Stimulated activated CD8-positive, alpha-beta memory T cell treated with anti-CD3 and anti-CD28 coated beads, Interleukin-15, amount 100 ng/mL, for 1 hour (primary cell): Measurements from ENCODE around the gene BNIP2.
A peak's percentile ranks its signal among the peaks of the same experiment; 100 is the strongest.
"Not testable (repeated sequence)": the region's sequence is repeated elsewhere in the genome, so short reads cannot be mapped to it uniquely, and the experiment has no call there.

Experiments
- DNase-seq: peaks from one replicate; pipeline ENCODE4 v3.0.0-alpha.2; 2020; ENCODE audit warnings: low read depth

Gene BNIP2, protein sequence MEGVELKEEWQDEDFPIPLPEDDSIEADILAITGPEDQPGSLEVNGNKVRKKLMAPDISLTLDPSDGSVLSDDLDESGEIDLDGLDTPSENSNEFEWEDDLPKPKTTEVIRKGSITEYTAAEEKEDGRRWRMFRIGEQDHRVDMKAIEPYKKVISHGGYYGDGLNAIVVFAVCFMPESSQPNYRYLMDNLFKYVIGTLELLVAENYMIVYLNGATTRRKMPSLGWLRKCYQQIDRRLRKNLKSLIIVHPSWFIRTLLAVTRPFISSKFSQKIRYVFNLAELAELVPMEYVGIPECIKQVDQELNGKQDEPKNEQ

GRCh38 chr15:59688782-59689625 lies at the start of gene BNIP2:
BNIP2 (minus strand) TSS chr15:59689320; CDS start chr15:59682457, 6,863 bp downstream.
- DNase-seq, result peak; percentile 99

- DNase-seq, result no peak
Measured at GRCh38 chr15:59738676-59739075, 49.6 kb upstream of the BNIP2 start.

DNA sequence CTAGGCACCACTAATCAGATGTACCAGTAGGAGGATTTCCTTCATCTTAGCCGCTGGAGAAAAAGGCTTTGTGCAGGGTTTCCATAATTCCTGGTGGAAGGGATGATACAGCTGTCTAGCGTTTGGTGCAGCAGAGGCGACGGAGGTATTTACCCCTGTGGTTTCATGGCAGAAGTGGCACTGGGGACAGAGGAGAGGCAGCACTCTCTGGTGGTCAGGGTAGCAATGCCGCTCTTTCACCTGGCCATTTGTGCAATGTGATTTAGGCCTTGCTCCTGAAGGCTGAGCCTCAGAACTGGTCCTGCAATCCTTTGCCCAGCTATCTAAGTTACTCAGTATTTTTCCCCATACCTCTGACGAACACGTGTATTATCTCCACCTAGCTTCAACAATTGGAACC lies 47.1 kb upstream of the BNIP2 start:
- no peak for DNase-seq

- no peak for DNase-seq
Measured at GRCh38 chr15:59725151-59725486, 36.0 kb upstream of the BNIP2 start.

- DNase-seq, result no peak
Measured at GRCh38 chr15:59723687-59724346, 34.7 kb upstream of the BNIP2 start.

- no peak for DNase-seq
Measured at GRCh38 chr15:59722476-59722875, 33.4 kb upstream of the BNIP2 start.

GRCh38 chr15:59722037-59722436 lies 32.9 kb upstream of the BNIP2 start:
- no peak for DNase-seq

DNA sequence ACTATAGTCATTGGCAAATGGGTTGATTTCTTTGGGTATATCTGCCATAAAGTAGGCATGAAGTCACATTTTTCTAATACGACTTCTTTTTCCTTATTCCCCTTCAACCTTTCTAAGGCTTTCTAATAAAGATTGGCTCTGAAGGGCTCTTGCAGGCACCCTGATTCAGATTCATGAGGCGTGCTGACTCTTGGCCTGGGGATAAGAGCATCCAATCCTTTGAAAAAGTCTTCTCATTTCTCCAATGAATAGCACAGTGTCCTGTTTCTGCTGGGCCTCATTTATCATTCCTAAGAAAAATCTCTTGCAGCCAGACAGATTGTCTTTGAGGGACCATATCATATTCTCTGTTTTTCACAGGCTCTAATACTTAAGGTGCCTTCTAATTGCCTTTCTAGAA lies 32.3 kb upstream of the BNIP2 start:
- DNase-seq, result no peak

GRCh38 chr15:59713177-59713576 lies 24.1 kb upstream of the BNIP2 start:
- no peak for DNase-seq

DNA sequence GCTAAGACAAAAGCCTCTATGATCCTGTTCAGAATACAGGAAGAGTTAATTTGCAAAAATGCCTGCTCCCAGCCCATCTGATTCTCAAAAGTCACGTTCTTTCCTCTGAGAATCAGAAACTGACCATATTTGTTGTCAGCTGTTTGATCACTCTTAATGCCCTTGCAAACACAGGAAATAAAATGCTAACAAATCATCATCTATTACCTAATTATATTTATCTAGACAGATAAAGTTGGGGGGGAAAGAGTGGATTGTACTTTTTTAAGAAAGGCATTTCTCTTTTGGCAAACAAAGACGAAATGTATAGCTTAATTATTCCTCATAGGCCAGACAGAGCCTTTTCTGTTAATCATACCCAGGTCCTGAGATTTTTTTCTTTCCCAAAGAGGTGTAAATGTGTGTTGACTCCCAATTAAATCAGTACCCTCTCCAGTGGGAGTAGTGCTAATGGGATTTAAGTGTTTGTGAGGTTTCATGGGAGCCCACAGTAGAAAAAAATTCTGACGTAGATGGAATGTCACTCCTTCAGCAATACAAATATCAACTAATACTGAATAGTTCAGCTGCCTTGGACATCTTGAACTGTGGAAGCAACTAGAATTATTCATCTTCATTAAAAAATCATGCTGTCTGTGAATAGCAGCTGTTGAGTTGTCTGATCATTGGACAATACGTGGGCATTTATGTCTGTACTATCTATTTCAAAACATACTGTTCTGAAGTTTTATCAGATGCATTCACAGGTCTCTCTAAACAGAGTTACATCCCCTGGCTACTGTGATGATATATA lies 22.5 kb upstream of the BNIP2 start:
- no peak for DNase-seq

GRCh38 chr15:59707619-59708018 lies 18.5 kb upstream of the BNIP2 start:
- no peak for DNase-seq

DNA sequence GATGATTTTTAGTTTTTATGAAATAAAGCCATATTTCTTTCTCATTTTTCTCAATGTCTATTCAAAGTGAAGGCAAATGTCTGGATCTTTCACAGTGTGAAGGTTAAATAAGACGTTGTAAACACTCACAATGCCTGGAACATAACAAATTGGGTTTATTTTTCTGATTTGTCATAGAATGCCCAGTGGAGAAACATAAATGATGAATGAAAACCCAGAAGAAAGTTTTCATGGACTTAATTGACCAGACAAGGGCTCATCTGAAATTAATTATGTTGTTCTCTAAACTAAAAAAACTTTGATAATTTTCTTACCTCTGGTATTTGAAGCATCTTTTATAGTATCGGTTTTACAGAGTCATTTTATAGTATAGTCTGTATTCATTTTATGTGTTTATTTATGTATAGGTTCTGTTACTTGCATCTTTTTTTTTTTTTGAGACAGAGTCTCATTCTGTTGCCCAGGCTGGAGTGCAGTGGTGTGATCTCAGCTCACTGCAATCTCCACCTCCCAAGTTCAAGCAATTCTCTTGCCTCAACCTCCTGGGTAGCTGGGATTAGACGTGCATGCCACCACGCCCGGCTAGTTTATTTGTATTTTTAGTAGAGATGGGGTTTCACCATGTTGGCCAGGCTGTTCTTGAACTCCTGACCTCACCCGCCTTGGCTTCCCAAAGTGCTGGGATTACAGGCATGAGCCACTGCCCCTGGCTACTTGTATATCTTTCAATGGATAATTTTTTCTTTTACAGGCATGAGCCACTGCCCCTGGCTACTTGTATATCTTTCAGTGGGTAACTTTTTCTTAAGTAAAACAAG lies 15.1 kb upstream of the BNIP2 start:
- no peak for DNase-seq

DNA sequence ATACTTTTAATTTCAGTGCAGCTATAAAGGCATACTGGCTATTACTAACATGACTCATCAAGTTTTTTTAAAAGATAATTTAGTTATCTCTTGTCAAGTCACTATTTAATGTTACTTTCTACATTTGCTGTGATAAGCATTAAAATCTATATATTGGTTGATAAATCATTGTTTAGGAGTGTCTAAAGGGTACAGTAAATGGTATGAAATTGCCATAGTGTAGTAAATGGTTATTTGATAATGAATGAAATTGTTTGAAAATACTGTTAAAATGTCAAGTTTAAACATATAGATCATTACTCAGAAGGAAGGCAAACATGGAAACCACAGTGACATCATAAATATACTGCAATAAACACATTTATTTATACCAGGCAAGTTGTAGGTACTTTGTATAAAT lies 13.2 kb upstream of the BNIP2 start:
- no peak for DNase-seq

GRCh38 chr15:59701880-59702279 lies 12.8 kb upstream of the BNIP2 start:
- DNase-seq, result no peak

DNA sequence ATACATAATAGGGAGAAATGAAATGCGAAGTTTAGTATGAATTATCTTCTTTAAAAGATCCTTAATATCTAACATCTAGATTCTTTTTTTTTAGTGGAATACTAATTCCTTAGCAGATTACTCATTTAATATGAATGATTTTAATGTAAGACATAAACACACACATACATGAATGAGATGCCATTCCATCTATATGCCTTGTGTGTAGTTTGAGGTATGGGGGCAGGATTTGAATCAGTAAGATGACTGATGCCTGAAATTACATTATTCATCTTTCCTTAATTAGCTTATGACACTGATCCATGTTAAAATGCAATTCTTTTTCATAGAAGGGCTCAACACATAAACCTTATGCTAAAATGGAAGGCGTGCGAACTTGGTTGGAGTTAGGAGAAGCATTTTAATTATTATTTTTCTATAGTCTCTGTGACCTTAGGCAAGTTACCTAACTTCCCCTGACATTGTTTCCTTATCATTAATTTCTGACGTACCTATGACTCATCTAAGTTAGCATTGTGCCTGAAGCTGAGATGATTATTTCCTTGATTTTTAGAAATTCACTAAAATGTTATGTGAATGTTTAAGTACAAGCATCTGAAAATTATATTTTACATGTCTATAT lies 10.8 kb upstream of the BNIP2 start:
- no peak for DNase-seq

DNA sequence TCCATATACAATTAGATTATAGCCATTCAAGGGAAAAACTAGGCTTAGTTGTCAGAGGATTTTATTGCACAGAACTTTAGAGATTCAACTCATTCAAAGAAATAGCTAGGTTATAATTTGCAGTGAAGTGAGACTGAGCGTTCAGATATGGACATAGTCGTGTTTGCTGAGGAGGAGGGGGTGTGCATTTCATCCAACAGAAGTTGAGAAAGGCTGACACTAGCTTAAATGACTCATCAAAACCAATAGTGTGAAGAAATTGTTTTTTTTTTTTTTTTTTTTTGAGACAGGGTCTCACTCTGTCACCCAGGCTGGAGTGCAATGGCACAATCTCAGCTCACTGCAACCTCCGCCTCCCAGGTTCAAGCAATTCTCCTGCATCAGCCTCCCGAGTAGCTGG lies 8.9 kb upstream of the BNIP2 start:
- not testable (repeated sequence) for DNase-seq

DNA sequence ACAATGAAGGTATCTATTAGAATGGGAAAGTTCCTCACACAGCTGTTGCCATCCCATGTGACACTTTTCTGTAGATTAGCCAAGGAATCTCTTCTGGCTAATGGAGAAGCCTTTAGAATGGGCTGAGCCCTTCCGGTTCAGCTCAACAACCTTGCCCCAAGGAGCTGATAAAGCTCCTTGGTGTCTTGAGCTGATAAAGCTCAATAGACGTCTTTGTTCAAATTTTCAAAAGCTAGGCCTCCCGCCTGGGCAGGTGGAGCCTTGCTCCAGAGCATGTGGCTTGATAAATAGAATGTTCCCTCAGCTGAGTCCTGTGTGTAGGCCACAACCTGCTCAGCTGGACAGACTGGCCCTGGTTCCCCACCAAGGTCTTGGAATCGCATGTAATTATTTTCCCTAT lies 7.2 kb upstream of the BNIP2 start:
- DNase-seq, result no peak

DNA sequence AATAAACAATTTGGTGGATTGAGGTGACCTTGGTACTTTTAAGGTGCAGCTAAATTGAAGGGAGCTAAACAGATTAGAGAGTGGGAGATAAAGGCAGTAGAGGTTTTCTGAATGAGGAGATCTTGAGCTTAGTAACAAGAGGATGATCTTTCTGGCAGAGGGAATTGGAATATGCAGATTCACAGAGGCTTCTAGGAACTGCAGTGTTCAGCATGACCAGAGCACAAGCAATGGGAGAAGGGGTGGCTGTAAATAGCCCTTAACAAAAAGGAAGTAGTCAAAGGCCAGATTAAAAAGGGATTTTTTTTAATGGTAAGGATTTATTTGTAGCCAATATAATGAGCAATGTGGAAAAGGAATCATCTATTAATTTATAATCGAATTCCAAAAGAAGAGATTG lies 5.7 kb upstream of the BNIP2 start:
- DNase-seq, result no peak

GRCh38 chr15:59691194-59691805 lies 2.2 kb upstream of the BNIP2 start:
- DNase-seq, result no peak

- DNase-seq, result peak; percentile 27
Measured at GRCh38 chr15:59689626-59690236, 611 bp upstream of the BNIP2 start.
